Esophagus squamous epithelium (tissue), 4 donors: Measurements from ENCODE around the gene RTN4RL2.

Experiments
- POLR2A ChIP-seq, 4 donors: fragments of 450-650 bp; IDR thresholded peaks; one replicate each; pipeline ENCODE4 v1.6.1; 2017; ENCODE audit warnings: antibody characterized with exemption in 4 of 4, mild to moderate bottlenecking in 4 of 4, moderate library complexity in 3 of 4
- TF ChIP-seq, protein P1 (sequence below), 6 experiments: fragments of 450-650 bp in 4 of 6; fragments of 200-600 bp in 2 of 6; sonication (generic) in 2 of 6; IDR thresholded peaks; one replicate each; pipeline ENCODE4 v1.5.1; 2016 to 2019; ENCODE audit warnings: antibody characterized with exemption in 6 of 6, mild to moderate bottlenecking in 4 of 6, moderate library complexity in 4 of 6

DNA sequence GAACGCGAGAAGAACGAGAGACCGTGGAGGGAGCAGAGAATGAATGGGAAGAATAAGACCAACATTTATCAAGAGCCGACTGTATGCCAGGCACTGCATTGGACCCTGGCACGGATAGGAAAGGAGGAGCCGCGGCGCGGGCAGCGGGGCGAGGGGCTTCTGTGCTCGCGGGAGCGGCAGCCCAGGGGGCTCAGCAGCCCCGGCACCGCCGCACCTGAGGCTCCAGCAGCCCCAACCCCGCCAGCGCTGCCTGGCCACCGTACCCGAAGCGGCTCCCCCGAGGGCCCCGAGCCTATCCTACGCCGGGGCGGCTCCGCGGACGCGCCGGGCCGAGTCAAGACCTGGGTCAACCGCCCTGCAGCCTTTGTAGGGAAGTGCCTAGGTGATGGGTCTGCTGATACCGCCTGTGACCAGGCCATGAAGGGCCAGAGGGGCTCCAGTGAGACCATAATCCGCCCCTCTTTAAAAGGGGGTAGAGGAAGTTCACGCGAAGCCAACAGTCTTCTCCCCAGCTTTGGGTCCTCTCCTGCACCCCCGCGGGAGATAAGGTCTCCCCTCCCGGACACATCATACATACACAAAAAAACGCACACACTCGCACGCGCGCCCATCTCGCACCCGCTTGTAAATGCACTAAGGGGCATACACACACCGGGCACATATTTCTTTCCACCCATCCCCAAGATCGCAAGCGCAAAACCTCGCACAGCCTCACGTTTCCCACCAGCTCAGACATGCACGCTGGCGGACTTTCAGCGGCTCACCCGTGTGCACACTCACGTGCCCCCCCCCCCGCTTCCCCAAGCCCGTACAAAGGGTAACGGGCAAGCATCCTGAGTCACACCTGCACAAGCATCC, 935 bp upstream of the RTN4RL2 start:
- TF ChIP-seq, protein P1, sequence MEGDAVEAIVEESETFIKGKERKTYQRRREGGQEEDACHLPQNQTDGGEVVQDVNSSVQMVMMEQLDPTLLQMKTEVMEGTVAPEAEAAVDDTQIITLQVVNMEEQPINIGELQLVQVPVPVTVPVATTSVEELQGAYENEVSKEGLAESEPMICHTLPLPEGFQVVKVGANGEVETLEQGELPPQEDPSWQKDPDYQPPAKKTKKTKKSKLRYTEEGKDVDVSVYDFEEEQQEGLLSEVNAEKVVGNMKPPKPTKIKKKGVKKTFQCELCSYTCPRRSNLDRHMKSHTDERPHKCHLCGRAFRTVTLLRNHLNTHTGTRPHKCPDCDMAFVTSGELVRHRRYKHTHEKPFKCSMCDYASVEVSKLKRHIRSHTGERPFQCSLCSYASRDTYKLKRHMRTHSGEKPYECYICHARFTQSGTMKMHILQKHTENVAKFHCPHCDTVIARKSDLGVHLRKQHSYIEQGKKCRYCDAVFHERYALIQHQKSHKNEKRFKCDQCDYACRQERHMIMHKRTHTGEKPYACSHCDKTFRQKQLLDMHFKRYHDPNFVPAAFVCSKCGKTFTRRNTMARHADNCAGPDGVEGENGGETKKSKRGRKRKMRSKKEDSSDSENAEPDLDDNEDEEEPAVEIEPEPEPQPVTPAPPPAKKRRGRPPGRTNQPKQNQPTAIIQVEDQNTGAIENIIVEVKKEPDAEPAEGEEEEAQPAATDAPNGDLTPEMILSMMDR (IDR thresholded peaks at IDR 0.05) = no peak
- no peak for TF ChIP-seq POLR2A (IDR thresholded peaks at IDR 0.05)
